ENCODE measurements around the gene URAD.
"Not testable (repeated sequence)": the region's sequence is repeated elsewhere in the genome, so short reads cannot be mapped to it uniquely, and the experiment has no call there.

Gene URAD

GRCh38 chr13:27969866-27970229 is 18.6 kb downstream of the URAD start:
- DNase-seq, result no peak

GRCh38 chr13:27969082-27969865 is 19.2 kb downstream of the URAD start, which contains the start of gene CDX2:
Gene CDX2 (minus strand): TSS chr13:27969315. CDS start chr13:27969006, 309 bp downstream.
- DNase-seq, result peak; percentile 58

GRCh38 chr13:27968316-27969081 is 20.0 kb downstream of the URAD start:
- DNase-seq, result peak; percentile 31

GRCh38 chr13:27967736-27968315 is 20.7 kb downstream of the URAD start:
- DNase-seq, result peak; percentile 9

- no peak for DNase-seq
Observed at GRCh38 chr13:27967203-27967735, 21.2 kb downstream of the URAD start.

GRCh38 chr13:27966641-27967202 is 21.8 kb downstream of the URAD start:
- no peak for DNase-seq

- DNase-seq, result no peak
Observed at GRCh38 chr13:27965740-27966640, 22.5 kb downstream of the URAD start.

- no peak for DNase-seq
Observed at GRCh38 chr13:27965343-27965739, 23.2 kb downstream of the URAD start.

GRCh38 chr13:27964741-27965323 is 23.7 kb downstream of the URAD start:
- no peak for DNase-seq

- not testable (repeated sequence) for DNase-seq
Observed at GRCh38 chr13:27964206-27964605, 24.3 kb downstream of the URAD start.

- no peak for DNase-seq
Observed at GRCh38 chr13:27963491-27963890, 25.0 kb downstream of the URAD start.

GRCh38 chr13:27962982-27963381 is 25.5 kb downstream of the URAD start:
- no peak for DNase-seq

GRCh38 chr13:27962128-27962841 is 26.2 kb downstream of the URAD start:
- no peak for DNase-seq

GRCh38 chr13:27961227-27962085 is 27.0 kb downstream of the URAD start:
- DNase-seq, result no peak

- no peak for DNase-seq
Observed at GRCh38 chr13:27960362-27961226, 27.9 kb downstream of the URAD start.

GRCh38 chr13:27959976-27960361 is 28.5 kb downstream of the URAD start:
- no peak for DNase-seq

- no peak for DNase-seq
Observed at GRCh38 chr13:27956576-27957300, 31.8 kb downstream of the URAD start.

GRCh38 chr13:27955014-27955591 is 33.4 kb downstream of the URAD start:
- DNase-seq, result no peak

Measured in NCI-H1105 treated with DMSO at 0.1 percent for 48 hours (cell line).